Colonic mucosa (tissue), 4 donors: ENCODE measurements around the gene TIMP3. TPM values are rescaled to one million over a fixed set of nuclear protein-coding genes. Genes with fewer than 3 reads are reported as not detected.

ENCODE experiments used
- DNase-seq: peaks from one replicate; pipeline ENCODE4 v3.0.0-alpha.2; 2020
- H3K27ac ChIP-seq: fragments of 200-600 bp; one replicate; pipeline ENCODE4 v1.8.0; 2021
- H3K27me3 ChIP-seq: fragments of 200-600 bp; one replicate; pipeline ENCODE4 v1.8.0; 2021
- H3K36me3 ChIP-seq: fragments of 200-600 bp; one replicate; pipeline ENCODE4 v1.8.0; 2021
- H3K4me1 ChIP-seq: fragments of 200-600 bp; one replicate; pipeline ENCODE4 v1.8.0; 2021; ENCODE audit warnings: mild to moderate bottlenecking
- H3K4me3 ChIP-seq: fragments of 200-600 bp; one replicate; pipeline ENCODE4 v1.8.0; 2021
- H3K9ac ChIP-seq, 2 donors: one replicate each; pipeline ENCODE4 v1.7.0; 2013; ENCODE audit warnings: control low read depth in 2 of 2, low read depth in 2 of 2, low read length in 2 of 2
- H3K9me3 ChIP-seq: fragments of 200-600 bp; one replicate; pipeline ENCODE4 v1.8.0; 2021
- intact Hi-C: fragments of 100-400 bp; cut with DNase I; formaldehyde crosslinking; loops from one replicate; pipeline ENCODE4 v1.14.1; 2022
- total RNA-seq, 2 donors: library from RNA; stranded (reverse); fragmentation: NEBNext Ultra II Directional in 1 of 2; extraction: Animal tissue kit (Norgen Biotek cat#: 25700) in 1 of 2; gene quantifications; one replicate each; pipeline ENCODE4 v1.2.1, GENCODE V29; 2021
- TF ChIP-seq, protein P1 (sequence below): fragments of 200-600 bp; IDR thresholded peaks from one replicate; pipeline ENCODE4 v1.8.0; 2022; ENCODE audit warnings: antibody characterized with exemption, mild to moderate bottlenecking
- donor health status: healthy.
- donor health status: DM: no; HTN: no; CAD: no.
- donor health status: DM: no; HTN: no; CAD: no.

TIMP3 gene
- total RNA-seq, 2 donors from 2014 or later = 13.3 to 33.6 TPM

DNA sequence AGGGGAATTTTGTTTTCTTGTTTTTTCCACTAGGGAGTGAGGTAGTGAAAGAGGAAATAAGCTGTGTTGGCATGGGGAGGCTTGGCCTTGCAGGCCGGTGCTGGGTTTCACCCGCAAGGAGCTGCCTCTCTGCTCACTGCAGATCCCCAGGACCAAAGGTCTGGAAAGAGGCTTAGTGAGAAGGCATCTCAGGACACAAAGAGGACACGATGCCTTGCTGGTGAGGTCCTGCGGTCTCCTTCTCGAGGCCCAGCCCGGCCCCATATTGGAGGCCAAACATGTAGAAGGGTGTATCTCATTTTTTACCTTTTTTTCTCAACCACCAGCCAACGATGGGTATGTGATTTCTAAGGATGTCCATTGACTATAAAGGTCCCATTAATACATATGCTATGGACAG is 17.6 kb downstream of the TIMP3 start:
- TF ChIP-seq, protein P1, sequence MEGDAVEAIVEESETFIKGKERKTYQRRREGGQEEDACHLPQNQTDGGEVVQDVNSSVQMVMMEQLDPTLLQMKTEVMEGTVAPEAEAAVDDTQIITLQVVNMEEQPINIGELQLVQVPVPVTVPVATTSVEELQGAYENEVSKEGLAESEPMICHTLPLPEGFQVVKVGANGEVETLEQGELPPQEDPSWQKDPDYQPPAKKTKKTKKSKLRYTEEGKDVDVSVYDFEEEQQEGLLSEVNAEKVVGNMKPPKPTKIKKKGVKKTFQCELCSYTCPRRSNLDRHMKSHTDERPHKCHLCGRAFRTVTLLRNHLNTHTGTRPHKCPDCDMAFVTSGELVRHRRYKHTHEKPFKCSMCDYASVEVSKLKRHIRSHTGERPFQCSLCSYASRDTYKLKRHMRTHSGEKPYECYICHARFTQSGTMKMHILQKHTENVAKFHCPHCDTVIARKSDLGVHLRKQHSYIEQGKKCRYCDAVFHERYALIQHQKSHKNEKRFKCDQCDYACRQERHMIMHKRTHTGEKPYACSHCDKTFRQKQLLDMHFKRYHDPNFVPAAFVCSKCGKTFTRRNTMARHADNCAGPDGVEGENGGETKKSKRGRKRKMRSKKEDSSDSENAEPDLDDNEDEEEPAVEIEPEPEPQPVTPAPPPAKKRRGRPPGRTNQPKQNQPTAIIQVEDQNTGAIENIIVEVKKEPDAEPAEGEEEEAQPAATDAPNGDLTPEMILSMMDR = no peak
- intact Hi-C loops = no loop called here
- H3K9ac ChIP-seq = no peak overlapping the region
- H3K4me1 ChIP-seq = no peaks in the 10 kb centered on the region
- no peak overlapping the region for H3K4me3 ChIP-seq
- H3K27me3 ChIP-seq = no peaks in the 10 kb centered on the region
- no peaks in the 10 kb centered on the region for H3K9me3 ChIP-seq
- DNase-seq = no peak
- H3K36me3 ChIP-seq = no peaks in the 10 kb centered on the region
- H3K27ac ChIP-seq = no peak overlapping the region

DNA sequence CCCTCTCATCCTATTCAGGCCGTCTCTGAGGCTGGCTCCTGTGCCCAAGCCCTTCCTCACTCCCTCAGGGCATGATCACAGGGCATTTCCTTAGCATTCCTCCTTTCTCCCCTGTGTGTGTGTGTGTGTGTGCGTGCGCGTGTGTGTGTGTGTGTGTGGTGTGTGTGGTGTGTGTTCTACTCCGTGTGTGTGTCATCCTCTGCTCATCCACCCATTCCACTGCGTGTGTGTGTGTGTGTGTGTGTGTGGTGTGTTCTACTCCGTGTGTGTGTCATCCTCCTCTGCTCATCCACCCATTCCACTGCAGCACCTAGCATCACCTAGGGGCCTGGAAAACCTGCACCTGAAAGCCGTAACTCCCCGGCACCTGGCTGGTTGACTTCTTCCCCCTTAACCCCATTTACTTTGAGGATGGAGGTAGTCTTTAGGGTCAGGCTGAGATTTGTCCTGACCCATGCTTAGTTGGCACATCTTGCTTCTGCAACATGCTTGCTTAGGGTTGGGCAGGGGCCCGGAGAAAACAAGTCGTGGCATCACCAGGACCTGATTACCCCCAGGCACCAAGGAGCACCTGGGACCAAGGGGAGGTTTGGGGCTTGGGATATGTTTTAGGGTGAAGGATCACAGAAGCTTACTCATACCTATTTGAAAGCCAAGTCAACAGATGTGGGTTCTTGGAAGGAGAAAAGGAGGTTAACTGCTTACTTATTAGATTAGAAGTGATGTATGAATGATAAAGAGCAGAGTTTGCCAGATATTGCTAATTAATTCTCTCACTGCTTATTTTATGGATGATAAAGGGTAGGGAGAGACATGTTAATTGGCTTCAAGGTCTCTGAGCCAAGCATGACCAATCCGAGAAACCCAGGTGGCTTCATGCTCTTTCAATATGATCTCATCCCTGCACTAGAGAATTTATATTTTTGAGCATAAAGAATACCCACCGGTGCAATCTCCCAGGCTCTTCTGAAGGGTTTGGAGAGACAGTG is 18.9 kb downstream of the TIMP3 start:
- H3K9ac ChIP-seq = no peak overlapping the region
- no peak for DNase-seq
- intact Hi-C loops = no loop called here
- no peaks in the 10 kb centered on the region for H3K36me3 ChIP-seq
- no peaks in the 10 kb centered on the region for H3K27me3 ChIP-seq
- no peaks in the 10 kb centered on the region for H3K4me1 ChIP-seq
- H3K27ac ChIP-seq = no peak overlapping the region
- H3K9me3 ChIP-seq = no peaks in the 10 kb centered on the region
- no peak overlapping the region for H3K4me3 ChIP-seq
- TF ChIP-seq, protein P1 = no peak

DNA sequence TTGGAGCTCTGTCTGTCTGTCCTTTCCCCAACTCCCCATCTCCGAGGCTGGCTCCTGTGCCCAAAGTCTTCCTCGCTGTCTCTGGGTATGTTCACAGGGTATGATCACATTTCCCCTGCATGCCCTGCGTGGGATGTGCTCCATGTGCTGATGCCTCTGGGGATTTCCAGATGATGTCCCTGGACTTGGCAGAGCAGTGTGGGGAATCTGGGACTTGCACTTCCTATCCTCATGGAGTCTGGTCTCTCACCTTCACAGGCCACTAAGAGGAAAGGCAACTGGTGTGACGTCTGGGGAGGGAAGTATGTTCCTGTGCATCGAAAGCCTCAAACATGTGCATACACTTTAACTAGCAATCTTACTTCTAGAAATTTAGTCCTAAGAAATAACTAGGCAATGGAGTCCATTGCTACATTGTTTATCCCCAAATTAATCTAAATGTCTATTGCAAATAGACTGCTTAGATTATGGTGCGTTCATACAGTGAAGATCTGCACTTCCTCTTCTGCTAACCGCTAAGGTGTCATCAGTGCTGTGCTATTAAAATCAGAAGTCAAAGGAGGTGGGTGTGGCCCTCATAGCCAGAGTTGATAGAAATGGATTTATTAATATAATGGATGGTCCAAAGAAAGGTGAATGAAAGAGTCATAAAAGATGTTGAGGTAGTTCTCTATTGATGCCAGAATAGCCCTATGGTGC is 20.8 kb downstream of the TIMP3 start:
- H3K27ac ChIP-seq = no peak overlapping the region
- no peak overlapping the region for H3K4me3 ChIP-seq
- H3K9me3 ChIP-seq = no peaks in the 10 kb centered on the region
- TF ChIP-seq, protein P1 = no peak
- H3K9ac ChIP-seq = no peak overlapping the region
- DNase-seq = no peak
- H3K4me1 ChIP-seq = no peaks in the 10 kb centered on the region
- no peaks in the 10 kb centered on the region for H3K27me3 ChIP-seq
- intact Hi-C loops = no loop called here
- no peaks in the 10 kb centered on the region for H3K36me3 ChIP-seq

DNA sequence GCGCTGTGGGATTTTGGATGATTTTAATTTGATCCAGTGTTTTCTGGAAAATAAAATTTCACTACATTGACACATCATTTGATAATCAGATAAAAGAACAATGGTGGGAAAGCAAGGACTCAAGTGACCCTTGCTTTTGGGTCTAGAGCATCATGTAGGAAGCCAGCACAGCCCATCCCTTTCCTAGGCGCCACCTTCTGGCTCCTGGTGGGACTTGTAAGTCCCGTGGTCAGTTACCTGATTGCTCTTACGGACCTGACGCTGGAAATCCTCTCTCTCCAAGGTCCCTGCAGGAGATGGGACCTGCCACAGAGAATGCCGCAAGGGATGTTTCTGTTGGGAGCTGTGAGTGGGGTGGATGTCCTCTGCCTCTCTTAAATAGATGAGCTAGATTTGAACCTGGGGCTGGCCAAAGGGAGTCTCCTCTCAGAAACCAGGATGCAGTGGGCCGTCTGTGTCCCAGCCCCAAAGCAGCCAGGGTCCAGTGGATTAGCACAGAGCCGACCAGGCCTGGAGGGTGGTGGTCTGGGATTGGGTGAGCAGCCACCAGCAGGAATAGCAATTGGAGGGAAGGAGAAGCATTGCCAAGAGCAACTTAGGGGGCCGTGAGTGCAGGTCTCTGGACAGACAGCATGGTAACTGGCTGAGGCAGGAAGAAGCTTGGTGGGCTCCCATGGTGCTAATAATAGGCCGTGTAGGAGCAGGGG is 21.7 kb downstream of the TIMP3 start:
- H3K9ac ChIP-seq = no peak overlapping the region
- no peaks in the 10 kb centered on the region for H3K27me3 ChIP-seq
- intact Hi-C loops = no loop called here
- H3K9me3 ChIP-seq = no peaks in the 10 kb centered on the region
- peak; percentile 48 for DNase-seq
- TF ChIP-seq, protein P1 = peak; percentile 32
- H3K4me1 ChIP-seq = no peaks in the 10 kb centered on the region
- no peaks in the 10 kb centered on the region for H3K36me3 ChIP-seq
- no peak overlapping the region for H3K27ac ChIP-seq
- H3K4me3 ChIP-seq = no peak overlapping the region
